Measurements from ENCODE around the gene GNB1L.

DNA sequence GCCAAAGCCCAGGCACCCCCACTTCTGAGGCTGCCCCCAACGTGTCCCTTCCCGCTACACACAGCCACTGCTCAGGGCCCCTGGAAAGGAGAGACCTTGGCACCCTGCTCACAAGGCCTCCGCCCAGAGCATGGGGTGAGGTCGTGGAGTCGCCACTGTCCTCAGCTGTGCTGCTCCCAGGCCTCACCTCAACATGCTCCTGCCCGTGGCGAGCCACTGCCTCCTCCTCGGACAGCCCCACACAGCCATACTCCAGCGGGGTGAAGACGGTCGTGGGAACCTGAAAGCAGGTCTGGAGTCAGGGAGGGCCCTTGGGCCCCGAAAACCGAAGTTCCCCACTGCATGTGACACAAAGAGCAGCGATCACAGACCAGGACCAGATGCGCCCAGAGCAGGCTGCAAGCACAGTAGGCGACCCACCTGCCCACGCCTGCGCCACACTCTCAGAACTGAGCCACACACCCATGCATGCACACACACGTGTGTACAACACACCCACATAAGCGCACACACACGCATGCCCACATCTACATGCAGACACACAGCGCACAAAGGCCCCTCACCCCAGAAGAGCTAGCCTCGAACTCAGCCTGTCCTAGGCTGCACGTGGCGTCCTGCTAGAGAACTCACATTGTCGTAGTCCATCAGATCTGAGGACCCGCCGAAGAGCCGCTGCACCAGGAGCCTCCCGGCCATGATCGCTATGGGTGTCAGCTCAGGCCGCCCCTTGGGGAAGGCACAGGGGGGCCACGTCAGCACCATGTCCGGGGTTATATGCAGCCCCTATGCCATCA, 25.5 kb upstream of the GNB1L start:
- TF ChIP-seq, protein P1, sequence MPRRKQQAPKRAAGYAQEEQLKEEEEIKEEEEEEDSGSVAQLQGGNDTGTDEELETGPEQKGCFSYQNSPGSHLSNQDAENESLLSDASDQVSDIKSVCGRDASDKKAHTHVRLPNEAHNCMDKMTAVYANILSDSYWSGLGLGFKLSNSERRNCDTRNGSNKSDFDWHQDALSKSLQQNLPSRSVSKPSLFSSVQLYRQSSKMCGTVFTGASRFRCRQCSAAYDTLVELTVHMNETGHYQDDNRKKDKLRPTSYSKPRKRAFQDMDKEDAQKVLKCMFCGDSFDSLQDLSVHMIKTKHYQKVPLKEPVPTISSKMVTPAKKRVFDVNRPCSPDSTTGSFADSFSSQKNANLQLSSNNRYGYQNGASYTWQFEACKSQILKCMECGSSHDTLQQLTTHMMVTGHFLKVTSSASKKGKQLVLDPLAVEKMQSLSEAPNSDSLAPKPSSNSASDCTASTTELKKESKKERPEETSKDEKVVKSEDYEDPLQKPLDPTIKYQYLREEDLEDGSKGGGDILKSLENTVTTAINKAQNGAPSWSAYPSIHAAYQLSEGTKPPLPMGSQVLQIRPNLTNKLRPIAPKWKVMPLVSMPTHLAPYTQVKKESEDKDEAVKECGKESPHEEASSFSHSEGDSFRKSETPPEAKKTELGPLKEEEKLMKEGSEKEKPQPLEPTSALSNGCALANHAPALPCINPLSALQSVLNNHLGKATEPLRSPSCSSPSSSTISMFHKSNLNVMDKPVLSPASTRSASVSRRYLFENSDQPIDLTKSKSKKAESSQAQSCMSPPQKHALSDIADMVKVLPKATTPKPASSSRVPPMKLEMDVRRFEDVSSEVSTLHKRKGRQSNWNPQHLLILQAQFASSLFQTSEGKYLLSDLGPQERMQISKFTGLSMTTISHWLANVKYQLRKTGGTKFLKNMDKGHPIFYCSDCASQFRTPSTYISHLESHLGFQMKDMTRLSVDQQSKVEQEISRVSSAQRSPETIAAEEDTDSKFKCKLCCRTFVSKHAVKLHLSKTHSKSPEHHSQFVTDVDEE (CRISPR knock-in tag; IDR thresholded peaks at IDR 0.05) = no peak
- TF ChIP-seq RARB (CRISPR knock-in tag; IDR thresholded peaks at IDR 0.05) (no peak), ARNTL (CRISPR knock-in tag; IDR thresholded peaks at IDR 0.05; ENCODE audit: borderline replicate concordance, low read depth) (no peak), ISL1 (CRISPR knock-in tag; IDR thresholded peaks at IDR 0.05) (no peak), ESRRG (CRISPR knock-in tag; IDR thresholded peaks at IDR 0.05) (no peak), ZC3H10 (CRISPR knock-in tag; IDR thresholded peaks at IDR 0.05) (no peak), TOX (CRISPR knock-in tag; IDR thresholded peaks at IDR 0.05; ENCODE audit: borderline replicate concordance) (no peak), TCF4 (CRISPR knock-in tag; IDR thresholded peaks at IDR 0.05; ENCODE audit: borderline replicate concordance) (no peak), BACH2 (CRISPR knock-in tag; IDR thresholded peaks at IDR 0.05; ENCODE audit: borderline replicate concordance) (no peak)
- TF ChIP-seq, protein P2, sequence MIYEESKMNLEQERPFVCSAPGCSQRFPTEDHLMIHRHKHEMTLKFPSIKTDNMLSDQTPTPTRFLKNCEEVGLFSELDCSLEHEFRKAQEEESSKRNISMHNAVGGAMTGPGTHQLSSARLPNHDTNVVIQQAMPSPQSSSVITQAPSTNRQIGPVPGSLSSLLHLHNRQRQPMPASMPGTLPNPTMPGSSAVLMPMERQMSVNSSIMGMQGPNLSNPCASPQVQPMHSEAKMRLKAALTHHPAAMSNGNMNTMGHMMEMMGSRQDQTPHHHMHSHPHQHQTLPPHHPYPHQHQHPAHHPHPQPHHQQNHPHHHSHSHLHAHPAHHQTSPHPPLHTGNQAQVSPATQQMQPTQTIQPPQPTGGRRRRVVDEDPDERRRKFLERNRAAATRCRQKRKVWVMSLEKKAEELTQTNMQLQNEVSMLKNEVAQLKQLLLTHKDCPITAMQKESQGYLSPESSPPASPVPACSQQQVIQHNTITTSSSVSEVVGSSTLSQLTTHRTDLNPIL (CRISPR knock-in tag; IDR thresholded peaks at IDR 0.05; ENCODE audit: low read depth) = no peak
- TF ChIP-seq, protein P3, sequence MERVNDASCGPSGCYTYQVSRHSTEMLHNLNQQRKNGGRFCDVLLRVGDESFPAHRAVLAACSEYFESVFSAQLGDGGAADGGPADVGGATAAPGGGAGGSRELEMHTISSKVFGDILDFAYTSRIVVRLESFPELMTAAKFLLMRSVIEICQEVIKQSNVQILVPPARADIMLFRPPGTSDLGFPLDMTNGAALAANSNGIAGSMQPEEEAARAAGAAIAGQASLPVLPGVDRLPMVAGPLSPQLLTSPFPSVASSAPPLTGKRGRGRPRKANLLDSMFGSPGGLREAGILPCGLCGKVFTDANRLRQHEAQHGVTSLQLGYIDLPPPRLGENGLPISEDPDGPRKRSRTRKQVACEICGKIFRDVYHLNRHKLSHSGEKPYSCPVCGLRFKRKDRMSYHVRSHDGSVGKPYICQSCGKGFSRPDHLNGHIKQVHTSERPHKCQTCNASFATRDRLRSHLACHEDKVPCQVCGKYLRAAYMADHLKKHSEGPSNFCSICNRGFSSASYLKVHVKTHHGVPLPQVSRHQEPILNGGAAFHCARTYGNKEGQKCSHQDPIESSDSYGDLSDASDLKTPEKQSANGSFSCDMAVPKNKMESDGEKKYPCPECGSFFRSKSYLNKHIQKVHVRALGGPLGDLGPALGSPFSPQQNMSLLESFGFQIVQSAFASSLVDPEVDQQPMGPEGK (CRISPR knock-in tag; IDR thresholded peaks at IDR 0.05; ENCODE audit: borderline replicate concordance) = no peak
- TF ChIP-seq, protein P4, sequence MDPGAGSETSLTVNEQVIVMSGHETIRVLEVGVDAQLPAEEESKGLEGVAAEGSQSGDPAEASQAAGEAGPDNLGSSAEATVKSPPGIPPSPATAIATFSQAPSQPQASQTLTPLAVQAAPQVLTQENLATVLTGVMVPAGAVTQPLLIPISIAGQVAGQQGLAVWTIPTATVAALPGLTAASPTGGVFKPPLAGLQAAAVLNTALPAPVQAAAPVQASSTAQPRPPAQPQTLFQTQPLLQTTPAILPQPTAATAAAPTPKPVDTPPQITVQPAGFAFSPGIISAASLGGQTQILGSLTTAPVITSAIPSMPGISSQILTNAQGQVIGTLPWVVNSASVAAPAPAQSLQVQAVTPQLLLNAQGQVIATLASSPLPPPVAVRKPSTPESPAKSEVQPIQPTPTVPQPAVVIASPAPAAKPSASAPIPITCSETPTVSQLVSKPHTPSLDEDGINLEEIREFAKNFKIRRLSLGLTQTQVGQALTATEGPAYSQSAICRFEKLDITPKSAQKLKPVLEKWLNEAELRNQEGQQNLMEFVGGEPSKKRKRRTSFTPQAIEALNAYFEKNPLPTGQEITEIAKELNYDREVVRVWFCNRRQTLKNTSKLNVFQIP (CRISPR knock-in tag; IDR thresholded peaks at IDR 0.05; ENCODE audit: borderline replicate concordance, low read depth) = no peak

Data from SK-N-SH treated with all-trans-retinoic acid at 6 μM for 48 hours (cell line).